Stomach (tissue), 4 donors: ENCODE data around the gene EIF5B.

Experiments used
- EP300 ChIP-seq: sonication (generic); formaldehyde crosslinking; IDR thresholded peaks from one replicate; pipeline ENCODE4 v1.6.1; 2017; ENCODE audit warnings: antibody characterized with exemption
- POLR2A ChIP-seq, 4 donors: fragments of 450-650 bp; IDR thresholded peaks; one replicate each; pipeline ENCODE4 v1.6.1; 2016; ENCODE audit warnings: antibody characterized with exemption in 4 of 4, control low read depth in 2 of 4, mild to moderate bottlenecking in 1 of 4, moderate library complexity in 1 of 4
- POLR2AphosphoS5 ChIP-seq, 3 donors: sonication (generic); formaldehyde crosslinking; IDR thresholded peaks; one replicate each; pipeline ENCODE4 v1.6.1; 2016; ENCODE audit warnings: antibody characterized with exemption in 3 of 3
- TF ChIP-seq, protein P1 (sequence below), 7 experiments: fragments of 450-650 bp in 4 of 7; fragments of 200-600 bp in 3 of 7; sonication (generic) in 3 of 7; IDR thresholded peaks; one replicate each; pipeline ENCODE4 v1.5.1; 2016 to 2019; ENCODE audit warnings: antibody characterized with exemption in 7 of 7, control low read depth in 2 of 7, mild to moderate bottlenecking in 1 of 7

GRCh38 chr2:99397266-99397920 is 60.2 kb downstream of the EIF5B start:
- TF ChIP-seq POLR2A (IDR thresholded peaks at IDR 0.05) = no peak
- TF ChIP-seq, protein P1, sequence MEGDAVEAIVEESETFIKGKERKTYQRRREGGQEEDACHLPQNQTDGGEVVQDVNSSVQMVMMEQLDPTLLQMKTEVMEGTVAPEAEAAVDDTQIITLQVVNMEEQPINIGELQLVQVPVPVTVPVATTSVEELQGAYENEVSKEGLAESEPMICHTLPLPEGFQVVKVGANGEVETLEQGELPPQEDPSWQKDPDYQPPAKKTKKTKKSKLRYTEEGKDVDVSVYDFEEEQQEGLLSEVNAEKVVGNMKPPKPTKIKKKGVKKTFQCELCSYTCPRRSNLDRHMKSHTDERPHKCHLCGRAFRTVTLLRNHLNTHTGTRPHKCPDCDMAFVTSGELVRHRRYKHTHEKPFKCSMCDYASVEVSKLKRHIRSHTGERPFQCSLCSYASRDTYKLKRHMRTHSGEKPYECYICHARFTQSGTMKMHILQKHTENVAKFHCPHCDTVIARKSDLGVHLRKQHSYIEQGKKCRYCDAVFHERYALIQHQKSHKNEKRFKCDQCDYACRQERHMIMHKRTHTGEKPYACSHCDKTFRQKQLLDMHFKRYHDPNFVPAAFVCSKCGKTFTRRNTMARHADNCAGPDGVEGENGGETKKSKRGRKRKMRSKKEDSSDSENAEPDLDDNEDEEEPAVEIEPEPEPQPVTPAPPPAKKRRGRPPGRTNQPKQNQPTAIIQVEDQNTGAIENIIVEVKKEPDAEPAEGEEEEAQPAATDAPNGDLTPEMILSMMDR (IDR thresholded peaks at IDR 0.05) = no peak
- TF ChIP-seq POLR2AphosphoS5 (IDR thresholded peaks at IDR 0.05) = no peak
- TF ChIP-seq EP300 = no peak
